CD14-positive monocyte (primary cell): ENCODE results near the gene PRKN. TPM values are rescaled to one million over a fixed set of nuclear protein-coding genes. Genes with fewer than 3 reads are reported as not detected.

Experiments used
- DNase-seq, 3 donors: peaks; one replicate each; pipeline ENCODE4 v3.0.0-alpha.2; 2011 to 2022
- H2AFZ ChIP-seq: 2 replicates; pipeline ENCODE4 v1.6.0; 2012; ENCODE audit warnings: mild to moderate bottlenecking, low read depth, low read length, inconsistent platforms; ENCODE audit not compliant: insufficient read depth, poor library complexity, severe bottlenecking
- H3K27ac ChIP-seq, 2 donors: 1 replicate in 1 of 2; 2 replicates in 1 of 2; pipeline ENCODE4 v1.5.1; 2012 to 2013; ENCODE audit warnings: low read length in 2 of 2, control low read depth in 1 of 2, inconsistent platforms in 1 of 2, low read depth in 1 of 2, mild to moderate bottlenecking in 1 of 2
- H3K27me3 ChIP-seq, 2 donors: one replicate each; pipeline versions ENCODE4 v1.6.0 to v1.6.1; 2011 to 2013; ENCODE audit warnings: low read length in 2 of 2; ENCODE audit not compliant: control insufficient read depth in 2 of 2, insufficient read depth in 2 of 2
- H3K36me3 ChIP-seq, 2 donors: replicated peaks in 1 of 2; 1 replicate in 1 of 2; 2 replicates in 1 of 2; pipeline versions ENCODE4 v1.5.1 to v1.6.1; 2012 to 2013; ENCODE audit warnings: low read length in 2 of 2, control low read depth in 1 of 2, inconsistent platforms in 1 of 2, mild to moderate bottlenecking in 1 of 2; ENCODE audit not compliant: insufficient read depth in 2 of 2, control insufficient read depth in 1 of 2
- H3K4me1 ChIP-seq, 2 donors: 1 replicate in 1 of 2; 2 replicates in 1 of 2; pipeline versions ENCODE4 v1.5.1 to v1.6.1; 2012 to 2013; ENCODE audit warnings: low read length in 2 of 2, control low read depth in 1 of 2, inconsistent platforms in 1 of 2, mild to moderate bottlenecking in 1 of 2, moderate library complexity in 1 of 2; ENCODE audit not compliant: insufficient read depth in 2 of 2, control insufficient read depth in 1 of 2
- H3K4me2 ChIP-seq: replicated peaks from 2 replicates; pipeline ENCODE3; 2012; ENCODE audit warnings: low read length, moderate library complexity, mild to moderate bottlenecking; ENCODE audit not compliant: poor library complexity, severe bottlenecking; ENCODE audit errors: extremely low read depth
- H3K4me3 ChIP-seq, 3 experiments: fragments of 200-600 bp in 1 of 3; sonication (generic) in 1 of 3; replicated peaks in 1 of 3; 1 replicate in 2 of 3; 2 replicates in 1 of 3; pipeline ENCODE4 v1.5.1; 2011 to 2013; ENCODE audit warnings: low read length in 3 of 3, mild to moderate bottlenecking in 3 of 3, control low read depth in 2 of 3, low read depth in 2 of 3, inconsistent platforms in 1 of 3, moderate library complexity in 1 of 3
- H3K79me2 ChIP-seq: 2 replicates; pipeline ENCODE4 v1.6.0; 2012; ENCODE audit warnings: mild to moderate bottlenecking, control low read depth, inconsistent platforms, low read length, moderate library complexity; ENCODE audit not compliant: insufficient read depth
- H3K9ac ChIP-seq: 2 replicates; pipeline ENCODE4 v1.6.0; 2017; ENCODE audit warnings: low read length, mild to moderate bottlenecking; ENCODE audit not compliant: insufficient read depth, poor library complexity, severe bottlenecking
- H3K9me3 ChIP-seq, 2 donors: replicated peaks in 1 of 2; 1 replicate in 1 of 2; 2 replicates in 1 of 2; pipeline versions ENCODE4 v1.5.1 to v1.6.1; 2012 to 2013; ENCODE audit warnings: low read length in 2 of 2, control low read depth in 1 of 2; ENCODE audit not compliant: control insufficient read depth in 1 of 2, insufficient read depth in 1 of 2
- H4K20me1 ChIP-seq: 2 replicates; pipeline ENCODE4 v1.6.0; 2012; ENCODE audit warnings: mild to moderate bottlenecking, low read length, control low read depth, moderate library complexity; ENCODE audit not compliant: insufficient read depth
- H3K27ac Mint-ChIP-seq, 7 donors: one replicate each; pipeline ENCODE4 v1.8.0; 2020; ENCODE audit warnings: mild to moderate bottlenecking in 7 of 7, mixed read lengths in 7 of 7, moderate library complexity in 6 of 7, inconsistent platforms in 2 of 7
- H3K27me3 Mint-ChIP-seq, 3 donors: one replicate each; pipeline ENCODE4 v1.8.0; 2021 to 2022; ENCODE audit warnings: low read depth in 3 of 3, mild to moderate bottlenecking in 3 of 3, mixed read lengths in 3 of 3, moderate library complexity in 3 of 3, inconsistent platforms in 1 of 3
- H3K36me3 Mint-ChIP-seq, 2 donors: one replicate each; pipeline ENCODE4 v1.8.0; 2020; ENCODE audit warnings: mixed read lengths in 2 of 2, inconsistent platforms in 1 of 2, mild to moderate bottlenecking in 1 of 2
- H3K4me1 Mint-ChIP-seq: one replicate; pipeline ENCODE4 v1.8.0; 2020; ENCODE audit warnings: mild to moderate bottlenecking, mixed read lengths
- H3K4me3 Mint-ChIP-seq, 2 donors: one replicate each; pipeline ENCODE4 v1.8.0; 2020; ENCODE audit warnings: mild to moderate bottlenecking in 2 of 2, mixed read lengths in 2 of 2, moderate library complexity in 1 of 2
- H3K9me3 Mint-ChIP-seq, 7 donors: one replicate each; pipeline ENCODE4 v1.8.0; 2020 to 2022; ENCODE audit warnings: mixed read lengths in 7 of 7, mild to moderate bottlenecking in 6 of 7, moderate library complexity in 6 of 7, inconsistent platforms in 2 of 7
- CTCF ChIP-seq: fragments of 200-600 bp; IDR thresholded peaks from one replicate; pipeline ENCODE4 v1.8.0; 2022; ENCODE audit warnings: antibody characterized with exemption, mild to moderate bottlenecking
- WGBS: methylation state at CpG from one replicate; pipeline ENCODE4 v1.1.5; 2013; ENCODE audit warnings: missing lambda C conversion rate; ENCODE audit not compliant: insufficient coverage; 5-methylcytosine and 5-hydroxymethylcytosine counted together
- intact Hi-C, 2 donors: fragments of 100-400 bp; cut with micrococcal nuclease; formaldehyde crosslinking; loops; one replicate each; pipeline versions ENCODE4 v1.15.0 to v1.15.1; 2023
- polyA plus RNA-seq, 3 donors: library from polyadenylated mRNA; depleted of rRNA in 1 of 3; unstranded in 2 of 3; stranded (reverse) in 1 of 3; fragments of 300-500 nt in 2 of 3; fragments of >200 nt in 1 of 3; fragmentation: Illumina TruSeq in 2 of 3; gene quantifications; 1 replicate in 2 of 3; 2 replicates in 1 of 3; pipeline ENCODE4 v1.2.3, GENCODE V29; 2012 to 2021

PRKN gene
- polyA plus RNA-seq, 3 donors = 0.19 to 0.21 TPM; not detected in 1

- H3K4me2 ChIP-seq = no peak overlapping the region
- 96% methylated on average over 3 of the region's 3 CpGs for WGBS
Observed at GRCh38 chr6:162562041-162562440, 165.5 kb downstream of the PRKN start.

GRCh38 chr6:162560891-162561290, 166.7 kb downstream of the PRKN start:
- H3K27me3 ChIP-seq = no peaks in the 10 kb centered on the region
- peaks cover 0 to 2% (median 2%) of the 10 kb centered on the region in 3 donors for H3K27me3 Mint-ChIP-seq
- WGBS = 96% methylated on average over 8 of the region's 8 CpGs
- H3K4me2 ChIP-seq = no peak overlapping the region
- no peak for TF ChIP-seq CTCF
- peaks cover 4 to 21% (median 13%) of the 10 kb centered on the region in 7 donors for H3K9me3 Mint-ChIP-seq
- H3K4me3 ChIP-seq = no peak overlapping the region
- H3K9me3 ChIP-seq = peaks cover 0 to 20% of the 10 kb centered on the region in 2 donors
- no peaks in the 10 kb centered on the region for H3K36me3 Mint-ChIP-seq
- H4K20me1 ChIP-seq = no peaks in the 10 kb centered on the region
- H3K27ac Mint-ChIP-seq = peak overlapping the region in 1 of 7 donors; percentile 45
- no peaks in the 10 kb centered on the region for H3K4me1 Mint-ChIP-seq
- H2AFZ ChIP-seq = no peak overlapping the region
- no peaks in the 10 kb centered on the region for H3K36me3 ChIP-seq
- no peak overlapping the region for H3K4me3 Mint-ChIP-seq
- H3K4me1 ChIP-seq = no peaks in the 10 kb centered on the region
- no peak for DNase-seq
- no peak overlapping the region for H3K27ac ChIP-seq
- no peaks in the 10 kb centered on the region for H3K79me2 ChIP-seq
- intact Hi-C loops = no loop called here
- no peak overlapping the region for H3K9ac ChIP-seq

More at GRCh38 chr6:162562041-162562440, 165.5 kb downstream of the PRKN start:
- intact Hi-C loops = no loop called here
- Mint-ChIP-seq H3K4me3 (no peak overlapping the region), H3K4me1 (no peaks in the 10 kb centered on the region), H3K27me3 (peaks cover 0 to 2% (median 2%) of the 10 kb centered on the region in 3 donors), H3K27ac (no peak overlapping the region), H3K36me3 (no peaks in the 10 kb centered on the region), H3K9me3 (peaks cover 4 to 21% (median 15%) of the 10 kb centered on the region in 7 donors)
- H3K4me1 ChIP-seq = no peaks in the 10 kb centered on the region
- H2AFZ ChIP-seq = no peak overlapping the region
- no peaks in the 10 kb centered on the region for H4K20me1 ChIP-seq
- H3K79me2 ChIP-seq = no peaks in the 10 kb centered on the region
- no peaks in the 10 kb centered on the region for H3K27me3 ChIP-seq
- no peaks in the 10 kb centered on the region for H3K36me3 ChIP-seq
- peaks cover 0 to 20% of the 10 kb centered on the region in 2 donors for H3K9me3 ChIP-seq
- H3K27ac ChIP-seq = no peak overlapping the region
- no peak for TF ChIP-seq CTCF
- no peak overlapping the region for H3K9ac ChIP-seq
- DNase-seq = no peak
- no peak overlapping the region for H3K4me3 ChIP-seq
